SK-N-MC (cell line): ENCODE results near the gene KIAA1958.

Source experiments
- DNase-seq: peaks from one replicate; pipeline ENCODE4 v3.0.0-alpha.2; 2011; ENCODE audit warnings: low read depth, low spot score
- H3K27ac ChIP-seq: fragments of 200-600 bp; sonication (generic); 2 replicates; pipeline ENCODE4 v1.5.1; 2016; ENCODE audit warnings: mixed run types
- H3K36me3 ChIP-seq: fragments of 200-600 bp; sonication (generic); 2 replicates; pipeline ENCODE4 v1.6.1; 2017; ENCODE audit warnings: antibody characterized with exemption, low read length, mixed read lengths; ENCODE audit not compliant: insufficient read depth
- H3K4me3 ChIP-seq: fragments of 200-600 bp; sonication (generic); 2 replicates; pipeline ENCODE4 v1.5.1; 2016
- H3K9ac ChIP-seq: fragments of 200-600 bp; sonication (generic); 2 replicates; pipeline ENCODE4 v1.8.0; 2017; ENCODE audit warnings: mixed run types, mixed read lengths; ENCODE audit not compliant: insufficient read length
- H3K9me3 ChIP-seq: fragments of 200-600 bp; sonication (generic); 2 replicates; pipeline ENCODE4 v1.6.1; 2017; ENCODE audit warnings: low read depth, mild to moderate bottlenecking, antibody characterized with exemption, low read length, moderate library complexity, mixed read lengths
- EZH2 ChIP-seq: fragments of 200-600 bp; sonication (generic); IDR thresholded peaks from one replicate; pipeline ENCODE4 v1.6.1; 2017; ENCODE audit warnings: antibody characterized with exemption
- FOXP2 ChIP-seq: optimal IDR thresholded peaks from 2 replicates; pipeline ENCODE3; 2011; ENCODE audit warnings: mild to moderate bottlenecking, moderate library complexity; ENCODE audit not compliant: insufficient read depth; ENCODE audit errors: extremely low read length, control extremely low read depth
- POLR2AphosphoS5 ChIP-seq: IDR thresholded peaks from 2 replicates; pipeline ENCODE4 v1.6.1; 2012; ENCODE audit warnings: mild to moderate bottlenecking, low read depth, low read length, borderline replicate concordance

KIAA1958 gene

GRCh38 chr9:112621018-112621655, 134.5 kb downstream of the KIAA1958 start:
- no peak overlapping the region for H3K27ac ChIP-seq
- no peak overlapping the region for H3K4me3 ChIP-seq
- DNase-seq, result no peak
- no peak overlapping the region for H3K9ac ChIP-seq
- H3K9me3 ChIP-seq, result no peaks in the 10 kb centered on the region
- peaks cover 18% of the 10 kb centered on the region for H3K36me3 ChIP-seq
- TF ChIP-seq POLR2AphosphoS5 (no peak), EZH2 (no peak), FOXP2 (no peak)

- DNase-seq, result no peak
- no peak for TF ChIP-seq FOXP2
- TF ChIP-seq POLR2AphosphoS5, result no peak
- TF ChIP-seq EZH2, result no peak
- no peaks in the 10 kb centered on the region for H3K9me3 ChIP-seq
These were observed 136.6 kb downstream of the KIAA1958 start for GRCh38 chr9:112623198-112623597.

GRCh38 chr9:112624711-112625707, 138.4 kb downstream of the KIAA1958 start:
- TF ChIP-seq POLR2AphosphoS5, result no peak
- TF ChIP-seq FOXP2, result no peak
- TF ChIP-seq EZH2, result no peak
- no peak overlapping the region for H3K9ac ChIP-seq
- H3K9me3 ChIP-seq, result no peaks in the 10 kb centered on the region
- no peak overlapping the region for H3K4me3 ChIP-seq
- no peak for DNase-seq
- H3K36me3 ChIP-seq, result peaks cover 6% of the 10 kb centered on the region; the same call in 1 of the 2 replicates
- no peak overlapping the region; the same call in 1 of the 2 replicates for H3K27ac ChIP-seq

More at GRCh38 chr9:112623198-112623597, 136.6 kb downstream of the KIAA1958 start:
- Histone ChIP-seq H3K4me3 (no peak overlapping the region), H3K36me3 (peaks cover 11% of the 10 kb centered on the region), H3K9ac (no peak overlapping the region), H3K27ac (no peak overlapping the region)

- Histone ChIP-seq H3K27ac (peak overlapping the region; percentile 2; the same call in 1 of the 2 replicates), H3K36me3 (no peaks in the 10 kb centered on the region), H3K4me3 (no peak overlapping the region), H3K9ac (no peak overlapping the region), H3K9me3 (no peaks in the 10 kb centered on the region)
- no peak for DNase-seq
- TF ChIP-seq FOXP2 (no peak), EZH2 (no peak), POLR2AphosphoS5 (no peak)
These were observed 143.3 kb downstream of the KIAA1958 start for GRCh38 chr9:112629671-112630485.

GRCh38 chr9:112631313-112632070, 144.9 kb downstream of the KIAA1958 start:
- H3K36me3 ChIP-seq, result no peaks in the 10 kb centered on the region
- DNase-seq, result no peak
- no peak overlapping the region for H3K9ac ChIP-seq

GRCh38 chr9:112640311-112640710, 153.7 kb downstream of the KIAA1958 start:
- no peak for DNase-seq

More at GRCh38 chr9:112631313-112632070, 144.9 kb downstream of the KIAA1958 start:
- Histone ChIP-seq H3K27ac (peak overlapping the region; percentile 48), H3K9me3 (no peaks in the 10 kb centered on the region), H3K4me3 (no peak overlapping the region)
- TF ChIP-seq POLR2AphosphoS5 (no peak), FOXP2 (no peak), EZH2 (no peak)

GRCh38 chr9:112642126-112642525, 155.5 kb downstream of the KIAA1958 start:
- DNase-seq, result no peak
- peaks cover 6% of the 10 kb centered on the region; the same call in 1 of the 2 replicates for H3K9me3 ChIP-seq
- no peak overlapping the region for H3K4me3 ChIP-seq
- H3K36me3 ChIP-seq, result peaks cover 23% of the 10 kb centered on the region; the same call in 1 of the 2 replicates
- TF ChIP-seq FOXP2, result no peak
- no peak for TF ChIP-seq POLR2AphosphoS5
- TF ChIP-seq EZH2, result no peak
- no peak overlapping the region for H3K27ac ChIP-seq
- no peak overlapping the region for H3K9ac ChIP-seq

More at GRCh38 chr9:112640311-112640710, 153.7 kb downstream of the KIAA1958 start:
- peaks cover 6% of the 10 kb centered on the region; the same call in 1 of the 2 replicates for H3K9me3 ChIP-seq
- H3K4me3 ChIP-seq, result no peak overlapping the region
- H3K27ac ChIP-seq, result no peak overlapping the region
- H3K36me3 ChIP-seq, result peaks cover 9% of the 10 kb centered on the region; the same call in 1 of the 2 replicates
- no peak for TF ChIP-seq POLR2AphosphoS5
- no peak overlapping the region for H3K9ac ChIP-seq
